Epithelial cell of prostate (primary cell): ENCODE results near the gene UBR1.
A peak's percentile ranks its signal among the peaks of the same experiment; 100 is the strongest.
"Not testable (repeated sequence)": the region's sequence is repeated elsewhere in the genome, so short reads cannot be mapped to it uniquely, and the experiment has no call there.

Experiments used
- DNase-seq: peaks from one replicate; pipeline ENCODE4 v3.0.0-alpha.2; 2011; ENCODE audit warnings: low read depth, low spot score
- H3K27ac ChIP-seq: fragments of 450-650 bp; 2 replicates; pipeline ENCODE4 v1.5.1; 2017; ENCODE audit warnings: mild to moderate bottlenecking

Gene UBR1

DNA sequence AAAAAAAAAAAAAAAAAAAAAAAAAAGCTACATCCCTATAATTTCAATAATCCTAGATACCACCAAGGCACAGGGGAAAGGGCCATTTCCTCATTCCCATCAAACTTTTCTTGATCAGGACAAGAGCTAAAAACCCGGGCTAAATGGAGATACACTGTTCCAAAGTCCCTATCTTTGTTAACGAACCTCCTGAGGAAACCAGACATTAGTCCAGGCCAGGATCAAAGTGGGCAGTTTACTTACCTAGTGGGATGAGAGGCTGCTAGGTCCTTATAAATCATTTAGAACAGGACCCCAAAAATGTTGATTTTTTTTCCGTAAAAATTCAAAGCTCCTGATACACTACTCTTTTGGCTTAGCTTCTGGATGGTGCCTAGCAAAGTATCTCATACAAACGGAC, 35.6 kb downstream of the UBR1 start:
- no peak overlapping the region for H3K27ac ChIP-seq
- DNase-seq = no peak

- peak overlapping the region; percentile 45 for H3K27ac ChIP-seq
- no peak for DNase-seq
Observed at GRCh38 chr15:43067717-43068461, 37.9 kb downstream of the UBR1 start.

- no peak for DNase-seq
- no peak overlapping the region for H3K27ac ChIP-seq
Observed at GRCh38 chr15:43056696-43057095, 49.1 kb downstream of the UBR1 start.

DNA sequence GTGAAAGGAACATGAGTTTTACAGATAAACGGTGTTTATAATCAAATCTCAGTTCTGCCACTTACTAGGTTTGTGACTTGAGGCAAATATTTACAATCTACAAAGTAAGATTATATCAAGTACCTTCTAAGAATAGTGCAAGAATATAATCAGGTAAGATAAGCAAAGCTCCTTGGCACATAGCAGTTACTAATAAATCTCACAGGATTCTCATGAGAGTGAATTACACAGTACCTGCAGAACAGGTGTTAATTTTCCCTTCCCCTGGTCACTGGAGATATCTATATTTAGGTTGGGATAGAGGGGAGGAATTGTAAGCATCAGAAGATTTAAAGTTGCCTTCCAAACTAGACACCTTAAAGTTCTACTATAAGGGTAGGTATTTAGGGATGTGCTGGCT, 53.0 kb downstream of the UBR1 start:
- DNase-seq = no peak
- no peak overlapping the region for H3K27ac ChIP-seq

GRCh38 chr15:43048935-43049334, 56.9 kb downstream of the UBR1 start:
- no peak for DNase-seq
- no peak overlapping the region for H3K27ac ChIP-seq

GRCh38 chr15:43046484-43046883, 59.4 kb downstream of the UBR1 start:
- no peak for DNase-seq
- no peak overlapping the region for H3K27ac ChIP-seq

DNA sequence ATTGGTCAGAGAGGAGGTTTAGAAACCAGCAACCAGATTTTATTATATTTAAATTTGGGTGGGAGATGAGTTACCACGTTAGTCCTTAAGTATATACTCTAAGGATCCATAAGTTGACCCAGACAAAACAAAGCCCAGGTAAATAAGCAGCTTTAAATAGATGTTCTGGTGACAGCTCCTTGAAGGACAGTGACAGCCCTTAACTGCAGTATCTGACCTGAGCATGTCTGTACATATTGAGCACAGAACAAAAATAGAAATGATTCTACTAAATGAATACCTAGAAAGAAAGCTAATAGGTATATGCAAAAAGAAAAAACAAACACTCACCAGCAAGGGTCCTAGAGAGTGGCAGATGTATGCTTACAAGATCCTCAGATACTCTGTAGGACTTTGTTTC, 63.0 kb downstream of the UBR1 start:
- DNase-seq = no peak
- H3K27ac ChIP-seq = no peak overlapping the region

- not testable (repeated sequence) for DNase-seq, H3K27ac ChIP-seq
Observed at GRCh38 chr15:43041085-43041484, 64.8 kb downstream of the UBR1 start.

- not testable (repeated sequence) for DNase-seq, H3K27ac ChIP-seq
Observed at GRCh38 chr15:43035240-43035639, 70.6 kb downstream of the UBR1 start.

DNA sequence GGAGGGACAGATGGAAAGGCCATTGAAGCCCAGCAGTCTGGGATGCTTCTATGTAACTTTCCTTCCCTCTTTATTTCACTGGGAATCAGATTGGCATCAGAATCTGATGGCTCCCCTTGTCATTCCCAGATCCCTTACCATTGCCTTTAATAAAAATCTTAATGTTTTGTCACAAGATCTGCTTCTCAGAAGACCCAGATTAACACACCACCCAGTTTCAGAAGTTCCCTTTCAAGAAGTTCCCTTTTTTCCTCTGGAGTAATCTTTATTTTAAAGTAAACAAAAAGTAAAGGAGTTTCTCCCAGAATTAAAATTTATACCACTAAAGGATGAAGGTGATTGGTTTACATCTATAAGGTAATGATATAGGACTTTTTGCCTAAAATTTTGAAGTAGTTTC, 76.4 kb downstream of the UBR1 start:
- DNase-seq = no peak
- no peak overlapping the region for H3K27ac ChIP-seq

GRCh38 chr15:43025150-43025549, 80.7 kb downstream of the UBR1 start:
- DNase-seq = no peak
- no peak overlapping the region for H3K27ac ChIP-seq

DNA sequence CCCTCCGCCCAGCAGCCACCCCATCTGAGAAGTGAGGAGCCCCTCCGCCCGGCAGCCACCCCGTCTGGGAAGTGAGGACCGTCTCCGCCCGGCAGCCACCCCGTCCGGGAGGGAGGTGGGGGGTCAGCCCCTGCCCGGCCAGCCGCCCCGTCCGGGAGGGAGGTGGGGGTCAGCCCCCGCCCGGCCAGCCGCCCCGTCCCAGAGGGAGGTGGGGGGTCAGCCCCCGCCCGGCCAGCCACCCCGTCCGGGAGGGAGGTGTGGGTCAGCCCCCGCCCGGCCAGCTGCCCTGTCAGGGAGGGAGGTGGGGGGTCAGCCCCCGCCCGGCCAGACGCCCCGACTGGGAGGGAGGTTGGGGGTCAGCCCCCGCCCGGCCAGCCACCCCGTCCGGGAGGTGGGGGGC, 91.2 kb downstream of the UBR1 start:
- DNase-seq, H3K27ac ChIP-seq: not testable (repeated sequence)

DNA sequence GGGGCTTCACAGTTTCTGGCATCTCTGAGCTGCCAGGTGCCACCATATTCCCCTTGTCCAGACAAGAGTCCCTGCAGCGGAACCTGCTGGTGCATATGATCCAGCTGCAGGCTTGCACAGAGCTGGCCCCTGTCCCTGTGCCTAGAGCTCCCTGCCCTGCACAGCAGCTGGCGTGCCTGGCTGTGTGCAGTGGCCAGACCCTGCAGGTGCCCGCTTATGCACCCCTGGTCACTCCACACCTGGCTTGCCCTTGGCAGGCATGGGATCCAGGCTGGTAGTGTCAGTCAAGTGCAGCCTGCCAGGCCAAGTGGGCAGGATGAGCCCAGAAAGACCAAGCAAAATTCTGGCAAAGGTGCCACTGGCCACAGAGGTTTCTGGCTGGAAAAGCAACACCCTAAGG, 96.6 kb downstream of the UBR1 start:
- DNase-seq = no peak
- H3K27ac ChIP-seq = no peak overlapping the region

DNA sequence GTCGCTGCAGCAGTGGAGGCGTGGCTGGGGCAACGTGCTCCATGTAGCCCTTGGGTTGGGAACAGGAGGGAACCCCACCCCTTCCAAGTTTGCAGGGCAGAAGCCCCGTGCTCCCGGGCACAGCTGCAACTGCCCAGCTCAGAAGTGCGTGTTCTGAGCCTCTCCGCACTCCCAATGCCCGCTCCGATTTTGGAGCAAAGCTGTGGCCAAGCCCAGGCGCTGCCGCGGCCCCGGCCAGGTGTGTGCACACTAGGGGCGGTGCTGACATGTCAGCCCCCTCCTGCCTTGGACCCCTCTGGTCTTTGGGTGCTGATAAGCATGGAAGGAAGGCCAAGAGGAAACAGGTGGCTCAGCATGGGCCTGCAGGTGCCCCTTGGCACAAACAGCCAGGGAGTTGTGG, 97.7 kb downstream of the UBR1 start:
- DNase-seq = no peak
- no peak overlapping the region for H3K27ac ChIP-seq

GRCh38 chr15:43007551-43007950, 98.3 kb downstream of the UBR1 start:
- no peak overlapping the region for H3K27ac ChIP-seq
- DNase-seq = no peak

DNA sequence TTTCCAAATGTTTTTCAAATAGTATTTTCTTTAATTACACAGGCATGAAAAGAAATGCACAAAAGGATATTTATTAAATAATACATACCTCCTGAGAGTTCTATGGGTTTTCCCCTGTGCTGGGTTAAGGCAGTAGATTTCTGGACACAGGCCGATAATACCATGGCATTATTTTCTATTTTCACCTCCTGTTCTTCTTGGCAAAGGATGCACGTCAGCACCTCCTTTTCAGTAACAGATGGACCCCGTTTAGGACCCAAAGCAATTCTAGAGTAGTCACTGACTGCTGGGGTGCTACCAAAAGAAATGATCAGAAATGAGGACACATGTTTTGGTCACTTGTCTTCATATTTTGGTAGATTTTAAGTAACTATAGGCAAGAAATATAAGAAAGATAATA, 98.8 kb downstream of the UBR1 start:
- DNase-seq = no peak
- H3K27ac ChIP-seq = no peak overlapping the region

- not testable (repeated sequence) for H3K27ac ChIP-seq, DNase-seq
Observed at GRCh38 chr15:43004886-43005595, 100.8 kb downstream of the UBR1 start.

- no peak for DNase-seq
- H3K27ac ChIP-seq = no peak overlapping the region
Observed at GRCh38 chr15:42999201-42999779, 106.5 kb downstream of the UBR1 start.

- no peak overlapping the region for H3K27ac ChIP-seq
- DNase-seq = no peak
Observed at GRCh38 chr15:42996871-42997270, 109.0 kb downstream of the UBR1 start.

DNA sequence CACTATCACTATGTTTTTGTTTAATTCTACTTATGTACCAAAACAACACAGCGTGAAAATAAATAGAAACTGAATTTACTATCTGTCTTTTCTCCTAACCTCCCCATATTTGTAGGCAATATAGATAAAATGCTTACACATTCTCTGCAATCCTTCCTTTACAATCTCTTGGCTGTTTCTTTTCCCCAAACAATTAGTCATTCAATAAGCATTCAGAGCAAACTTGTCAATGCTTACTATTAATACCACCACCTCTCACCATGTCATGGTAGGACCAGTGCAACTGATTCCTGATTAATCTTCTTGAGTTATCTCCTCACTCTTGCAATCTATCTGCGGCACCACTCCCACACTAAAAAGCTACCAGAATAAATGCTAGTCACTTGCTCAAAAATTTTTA, 111.3 kb downstream of the UBR1 start:
- no peak overlapping the region for H3K27ac ChIP-seq
- DNase-seq = no peak

DNA sequence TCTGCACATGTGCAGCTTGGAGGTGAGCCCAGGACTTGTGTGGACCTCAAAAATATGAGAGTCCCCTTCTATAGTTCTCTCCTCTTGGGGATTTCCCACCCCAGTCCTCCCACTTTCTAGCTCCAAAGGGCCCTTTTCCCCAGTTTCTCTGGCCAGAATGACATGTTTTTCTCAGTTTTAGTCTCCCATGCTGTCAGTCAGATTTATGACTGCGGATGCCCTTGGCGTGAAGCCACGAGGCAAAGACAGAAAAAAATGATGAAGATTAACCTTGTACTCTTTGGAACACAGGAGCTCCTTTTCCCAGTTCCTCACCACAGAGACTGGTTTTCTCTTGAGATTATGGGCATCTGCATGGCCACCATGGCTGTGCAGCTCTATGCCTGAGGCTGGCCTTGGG, 113.2 kb downstream of the UBR1 start:
- no peak for DNase-seq
- no peak overlapping the region for H3K27ac ChIP-seq
